IPS-18a (cell line): ENCODE measurements around the gene GOLT1A.

ENCODE experiments used
- H3K27ac ChIP-seq: one replicate; pipeline ENCODE4 v1.5.1; 2013; ENCODE audit warnings: low read length
- H3K27me3 ChIP-seq: one replicate; pipeline ENCODE4 v1.6.1; 2013; ENCODE audit warnings: mild to moderate bottlenecking, low read length; ENCODE audit not compliant: control insufficient read depth, insufficient read depth
- H3K36me3 ChIP-seq: one replicate; pipeline ENCODE4 v1.6.1; 2013; ENCODE audit warnings: low read depth, low read length; ENCODE audit not compliant: control insufficient read depth
- H3K4me1 ChIP-seq: one replicate; pipeline ENCODE4 v1.6.1; 2013; ENCODE audit warnings: low read depth, low read length; ENCODE audit not compliant: control insufficient read depth
- H3K4me3 ChIP-seq: one replicate; pipeline ENCODE4 v1.5.1; 2013; ENCODE audit warnings: low read length
- H3K9ac ChIP-seq: one replicate; pipeline ENCODE4 v1.6.1; 2013; ENCODE audit warnings: mild to moderate bottlenecking, low read length, moderate library complexity
- H3K9me3 ChIP-seq: one replicate; pipeline ENCODE4 v1.6.1; 2013; ENCODE audit warnings: low read depth, low read length; ENCODE audit not compliant: control insufficient read depth

The GOLT1A gene

GRCh38 chr1:204149635-204150565 lies 63.9 kb downstream of the GOLT1A start:
- Histone ChIP-seq H3K4me3 (no peak overlapping the region), H3K36me3 (no peaks in the 10 kb centered on the region), H3K27me3 (peaks cover 18% of the 10 kb centered on the region), H3K27ac (no peak overlapping the region), H3K9ac (no peak overlapping the region), H3K4me1 (peaks cover 23% of the 10 kb centered on the region), H3K9me3 (no peaks in the 10 kb centered on the region)

- Histone ChIP-seq H3K9ac (no peak overlapping the region), H3K4me1 (peaks cover 23% of the 10 kb centered on the region), H3K9me3 (no peaks in the 10 kb centered on the region), H3K27ac (no peak overlapping the region), H3K36me3 (no peaks in the 10 kb centered on the region), H3K27me3 (peaks cover 18% of the 10 kb centered on the region), H3K4me3 (no peak overlapping the region)
Measured at GRCh38 chr1:204149107-204149506, 64.7 kb downstream of the GOLT1A start.
